ENCODE measurements around the gene TRPM2. TPM values are rescaled to one million over a fixed set of nuclear protein-coding genes. Genes with fewer than 3 reads are reported as not detected.

Gene TRPM2
- total and polyA plus RNA-seq, 2 of the 13 experiments (the other 11 are each of a cell fraction or from before 2014, with no cell fraction given), result 0.07 to 0.20 TPM

DNA sequence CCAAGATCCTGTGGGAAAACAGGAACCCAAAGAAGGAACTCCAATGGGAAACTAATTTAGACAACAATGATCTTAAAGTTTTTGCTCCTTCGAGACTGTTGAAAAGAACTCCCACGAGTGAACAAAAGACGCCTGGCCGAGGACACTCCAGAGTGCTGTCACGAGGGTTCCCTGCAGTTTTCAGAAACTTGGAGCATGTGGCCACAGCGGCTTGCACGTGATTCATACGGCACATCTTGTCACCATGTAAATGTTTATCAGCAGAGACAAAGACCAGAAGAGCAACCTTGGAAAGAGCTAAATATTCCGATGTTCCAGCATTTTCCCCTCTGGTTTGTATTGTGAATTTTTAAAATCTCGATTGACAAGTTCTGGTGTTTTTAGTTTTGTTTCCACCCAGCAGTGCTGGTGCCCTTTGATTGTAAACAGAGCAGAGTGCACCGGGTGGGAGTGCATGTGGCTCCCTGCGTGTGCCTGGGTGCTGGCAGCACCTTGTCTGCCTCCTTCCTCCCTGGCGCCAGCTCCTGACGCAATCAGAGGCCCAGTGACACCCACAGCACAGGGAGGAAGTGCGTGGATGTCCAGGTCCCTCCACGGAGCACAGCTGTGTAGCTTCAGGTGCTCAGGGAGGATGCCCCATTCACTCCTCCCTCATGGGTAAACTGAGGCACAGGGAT, 124.8 kb downstream of the TRPM2 start:
- ATAC-seq (no peak), DNase-seq (ENCODE audit: low spot score) (no peak), FAIRE-seq (no peak)
- Histone ChIP-seq H2AFZ (ENCODE audit: low read length) (no peak overlapping the region), H3K4me1 (ENCODE audit: insufficient read depth, low read length) (peaks cover 45% of the 10 kb centered on the region), H3K36me3 (replicated peaks in 1 of 2; ENCODE audit: control insufficient read depth in 1 of 2, insufficient read depth in 2 of 2, low read length in 2 of 2) (no peaks in the 10 kb centered on the region), H3K27me3 (ENCODE audit: control insufficient read depth in 1 of 2, insufficient read depth in 2 of 2, low read length in 2 of 2) (no peaks in the 10 kb centered on the region; a peak in 1 of 5 replicates), H3K79me2 (ENCODE audit: insufficient read depth, low read length) (peaks cover 4% of the 10 kb centered on the region), H3K9ac (ENCODE audit: insufficient read depth, low read depth, low read length) (no peak overlapping the region), H3K4me2 (ENCODE audit: low read depth, low read length) (peak overlapping the region; percentile 19; the same call in 1 of the 2 replicates), H3K9me3 (ENCODE audit: low read length) (no peaks in the 10 kb centered on the region), H3K4me3 (replicated peaks in 1 of 3; ENCODE audit: insufficient read depth in 1 of 3, low read depth in 2 of 3, low read length in 3 of 3) (no peak overlapping the region), H3K27ac (ENCODE audit: extremely low read length, insufficient read depth, low read length) (no peak overlapping the region), H4K20me1 (ENCODE audit: insufficient read depth, low read length) (no peaks in the 10 kb centered on the region)
- ChIA-PET POLR2A (interaction anchor here (0.9 kb wide), 1 partner anchor 23 kb away, joined by 3 read pairs; no protein-coding TSS in a partner anchor), CTCF (ENCODE audit: low intra/inter-chr PET ratio, low total read pairs) (no interaction called here)
- in situ Hi-C loops (cut with HindIII; ENCODE audit: extremely low pct_ligation_motif_present, low pct_unique_long_range_greater_than_20kb), result no loop called here
- BruUV-seq (replicated peaks), result no TSS peak
- intact Hi-C loops (cut with micrococcal nuclease; ENCODE audit: unreplicated experiment), result no loop called here
- WGBS (ENCODE audit: low lambda C conversion rate), result 53% methylated on average over 11 of the region's 16 CpGs
- no peak for TF ChIP-seq NFYC (CRISPR knock-in tag; IDR thresholded peaks at IDR 0.05)
- no peak for TF ChIP-seq RFX5 (IDR thresholded peaks at IDR 0.05; ENCODE audit: low read depth, low read length)
- TF ChIP-seq ISL2 (CRISPR knock-in tag; IDR thresholded peaks at IDR 0.05), result no peak
- TF ChIP-seq ZNF776 (CRISPR knock-in tag; IDR thresholded peaks at IDR 0.05), result no peak
- TF ChIP-seq GPN1 (CRISPR knock-in tag; IDR thresholded peaks at IDR 0.05; ENCODE audit: borderline replicate concordance), result no peak
- TF ChIP-seq NFAT5 (CRISPR knock-in tag; IDR thresholded peaks at IDR 0.05), result no peak
- TF ChIP-seq AGO2 (optimal IDR thresholded peaks at IDR 0.05; ENCODE audit: low read depth, low read length), result no peak
- TF ChIP-seq ZNF207 (IDR thresholded peaks at IDR 0.05; ENCODE audit: borderline replicate concordance), result no peak
- no peak for TF ChIP-seq AGO1 (IDR thresholded peaks at IDR 0.05; ENCODE audit: low read depth, low read length, poor library complexity, severe bottlenecking)
- no peak for TF ChIP-seq ZNF546 (CRISPR knock-in tag; conservative IDR thresholded peaks at IDR 0.05)
- TF ChIP-seq TCF7 (IDR thresholded peaks at IDR 0.05; ENCODE audit: low read depth), result no peak
- TF ChIP-seq SALL2 (CRISPR knock-in tag; IDR thresholded peaks at IDR 0.05), result no peak
- TF ChIP-seq ZNF235 (CRISPR knock-in tag; IDR thresholded peaks at IDR 0.05; ENCODE audit: borderline replicate concordance), result no peak
- no peak for TF ChIP-seq TOPORS (CRISPR knock-in tag; IDR thresholded peaks at IDR 0.05)
- TF ChIP-seq ZNF343 (CRISPR knock-in tag; IDR thresholded peaks at IDR 0.05), result no peak
- TF ChIP-seq SMYD3 (CRISPR knock-in tag; IDR thresholded peaks at IDR 0.05), result no peak
- TF ChIP-seq, protein P1, sequence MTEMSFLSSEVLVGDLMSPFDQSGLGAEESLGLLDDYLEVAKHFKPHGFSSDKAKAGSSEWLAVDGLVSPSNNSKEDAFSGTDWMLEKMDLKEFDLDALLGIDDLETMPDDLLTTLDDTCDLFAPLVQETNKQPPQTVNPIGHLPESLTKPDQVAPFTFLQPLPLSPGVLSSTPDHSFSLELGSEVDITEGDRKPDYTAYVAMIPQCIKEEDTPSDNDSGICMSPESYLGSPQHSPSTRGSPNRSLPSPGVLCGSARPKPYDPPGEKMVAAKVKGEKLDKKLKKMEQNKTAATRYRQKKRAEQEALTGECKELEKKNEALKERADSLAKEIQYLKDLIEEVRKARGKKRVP (CRISPR knock-in tag; IDR thresholded peaks at IDR 0.05), result no peak
- no peak for TF ChIP-seq TBP (CRISPR knock-in tag; IDR thresholded peaks at IDR 0.05)

Data from HepG2 (cell line).